Measurements from ENCODE around the gene IL13.
"Not testable (repeated sequence)": the region's sequence is repeated elsewhere in the genome, so short reads cannot be mapped to it uniquely, and the experiment has no call there.

Gene IL13

DNA sequence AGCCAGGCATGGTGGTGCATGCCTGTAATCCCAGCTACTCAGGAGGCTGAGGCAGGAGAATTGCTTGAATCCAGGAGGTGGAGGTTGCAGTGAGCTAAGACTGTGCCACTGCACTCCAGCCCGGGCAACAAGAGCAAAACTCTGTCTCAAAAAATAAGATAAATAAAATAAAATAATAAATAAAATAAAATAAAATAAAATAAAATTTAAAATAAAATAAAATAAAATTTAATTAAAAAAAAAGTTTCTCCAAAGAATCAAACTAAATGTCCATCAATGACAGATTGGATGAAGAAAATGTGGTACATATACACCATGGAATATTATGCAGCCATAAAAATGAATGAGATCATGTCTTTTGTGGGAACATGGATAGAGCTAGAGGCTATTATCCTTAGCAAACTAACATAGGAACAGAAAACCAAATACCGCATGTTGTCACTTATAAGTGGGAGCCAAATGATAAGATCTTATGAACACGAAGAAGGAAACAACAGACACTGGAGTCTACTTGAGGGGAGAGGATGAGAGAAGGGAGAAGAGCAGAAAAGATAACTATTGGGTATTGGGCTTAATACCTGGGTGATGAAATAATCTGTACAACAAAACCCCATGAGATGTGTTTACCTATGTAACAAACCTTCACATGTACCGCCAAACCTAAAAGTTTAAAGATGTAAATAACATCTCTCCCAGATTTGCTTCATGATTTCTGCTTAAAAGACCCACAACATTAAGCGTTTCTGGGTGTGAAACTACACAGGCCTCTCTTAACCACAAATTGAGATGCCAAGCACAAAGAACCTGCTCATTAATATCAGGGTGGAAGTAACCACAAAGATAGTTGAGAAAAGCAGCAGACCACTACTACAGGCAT lies 34.0 kb downstream of the IL13 start:
- DNase-seq: not testable (repeated sequence)

- DNase-seq: no peak
Measured at GRCh38 chr5:132692632-132692967, 34.6 kb downstream of the IL13 start.

DNA sequence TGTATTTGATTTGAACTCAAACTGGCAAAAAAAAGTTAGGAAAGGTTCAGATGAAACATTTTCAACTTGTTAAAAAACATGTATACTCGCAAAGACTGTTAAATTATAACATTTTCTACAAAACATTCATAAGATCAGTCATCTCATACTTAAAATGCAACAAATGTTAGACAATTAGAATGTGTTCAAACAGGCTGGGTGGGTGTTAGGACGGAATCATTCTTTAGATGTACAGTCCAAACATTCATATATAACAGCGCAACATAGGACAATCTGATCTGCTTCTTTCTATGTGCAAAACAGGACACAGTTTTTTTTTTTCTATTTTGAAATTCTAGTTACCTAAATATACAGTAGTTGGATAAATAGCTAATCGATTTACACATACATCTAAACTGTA lies 38.0 kb downstream of the IL13 start:
- DNase-seq: no peak

- no peak for DNase-seq
Measured at GRCh38 chr5:132704875-132705274, 46.9 kb downstream of the IL13 start.

DNA sequence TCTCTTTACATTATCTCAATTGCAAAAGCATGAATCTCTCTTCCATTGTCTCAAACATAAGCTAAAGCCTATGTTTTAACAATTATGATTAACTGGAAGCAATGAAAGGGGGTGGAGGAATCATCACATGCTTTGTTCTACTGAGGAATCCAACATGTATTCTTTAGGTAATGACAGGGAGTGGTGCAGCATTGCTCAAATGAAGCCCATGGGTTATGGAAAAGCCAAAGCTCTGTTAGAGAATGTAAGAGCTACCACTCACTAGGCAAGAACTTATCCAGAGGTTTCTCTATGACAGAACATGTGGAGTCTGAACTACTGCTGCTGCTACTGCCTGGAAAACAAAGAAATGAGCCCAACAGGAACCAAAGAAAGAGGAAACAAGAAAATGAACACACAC lies 50.7 kb downstream of the IL13 start:
- DNase-seq: no peak
